HUDEP-2 (cell line): ENCODE data around the gene KLHL24.
"Not testable (repeated sequence)": the region's sequence is repeated elsewhere in the genome, so short reads cannot be mapped to it uniquely, and the experiment has no call there.

Experiments used
- DNase-seq, 76 experiments: peaks; one replicate each; lab custom pipeline; 2025; ENCODE audit not compliant: unreplicated experiment in 76 of 76; lab: John Stamatoyannopoulos, UW

KLHL24 gene, protein sequence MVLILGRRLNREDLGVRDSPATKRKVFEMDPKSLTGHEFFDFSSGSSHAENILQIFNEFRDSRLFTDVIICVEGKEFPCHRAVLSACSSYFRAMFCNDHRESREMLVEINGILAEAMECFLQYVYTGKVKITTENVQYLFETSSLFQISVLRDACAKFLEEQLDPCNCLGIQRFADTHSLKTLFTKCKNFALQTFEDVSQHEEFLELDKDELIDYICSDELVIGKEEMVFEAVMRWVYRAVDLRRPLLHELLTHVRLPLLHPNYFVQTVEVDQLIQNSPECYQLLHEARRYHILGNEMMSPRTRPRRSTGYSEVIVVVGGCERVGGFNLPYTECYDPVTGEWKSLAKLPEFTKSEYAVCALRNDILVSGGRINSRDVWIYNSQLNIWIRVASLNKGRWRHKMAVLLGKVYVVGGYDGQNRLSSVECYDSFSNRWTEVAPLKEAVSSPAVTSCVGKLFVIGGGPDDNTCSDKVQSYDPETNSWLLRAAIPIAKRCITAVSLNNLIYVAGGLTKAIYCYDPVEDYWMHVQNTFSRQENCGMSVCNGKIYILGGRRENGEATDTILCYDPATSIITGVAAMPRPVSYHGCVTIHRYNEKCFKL

DNA sequence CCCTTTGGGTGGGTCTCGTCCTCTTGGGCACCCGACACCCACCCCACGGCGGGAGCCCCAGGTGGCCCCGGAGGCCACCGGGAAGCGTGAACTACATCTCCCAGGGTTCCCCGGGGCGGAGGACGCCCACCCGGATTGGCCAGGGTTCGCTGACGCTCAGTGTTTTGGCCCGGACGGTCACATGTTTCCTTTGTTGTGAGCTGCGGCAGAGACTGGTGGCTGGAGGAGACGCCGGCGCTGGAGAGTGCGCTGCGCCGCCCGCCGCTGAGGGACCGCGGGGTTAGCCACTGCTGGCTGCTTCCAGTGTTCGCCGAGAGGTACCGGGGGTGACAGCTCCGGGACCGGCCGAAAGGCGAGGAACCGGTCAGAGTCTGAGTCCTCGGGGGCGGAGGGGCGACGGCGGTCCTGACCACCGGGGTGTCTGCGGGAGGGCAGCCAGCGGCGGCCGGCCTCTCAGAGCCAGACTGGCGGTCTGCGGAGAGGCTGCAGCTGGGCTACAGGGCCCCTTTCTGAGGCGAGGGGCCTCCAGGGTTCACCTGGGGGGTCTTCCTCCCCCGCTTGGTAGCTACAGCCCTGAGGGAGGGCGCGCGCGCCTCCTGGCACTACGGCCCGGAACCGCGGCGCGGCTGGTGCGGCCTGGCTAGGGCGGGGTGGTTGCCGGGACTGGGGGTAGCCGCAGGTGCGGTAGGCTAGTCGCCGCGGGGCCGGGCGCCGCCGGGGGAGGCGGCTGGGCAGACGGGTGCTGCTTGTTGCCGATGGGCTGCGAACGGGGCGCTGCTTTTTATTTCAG is at the start of gene KLHL24:
TSS of gene KLHL24 (plus strand) at position 193 of the 790 bp plus-strand sequence. CDS start 14,734 bp downstream, outside the sequence.
- peak; percentile 5 to 92 (median 81) for DNase-seq

DNA sequence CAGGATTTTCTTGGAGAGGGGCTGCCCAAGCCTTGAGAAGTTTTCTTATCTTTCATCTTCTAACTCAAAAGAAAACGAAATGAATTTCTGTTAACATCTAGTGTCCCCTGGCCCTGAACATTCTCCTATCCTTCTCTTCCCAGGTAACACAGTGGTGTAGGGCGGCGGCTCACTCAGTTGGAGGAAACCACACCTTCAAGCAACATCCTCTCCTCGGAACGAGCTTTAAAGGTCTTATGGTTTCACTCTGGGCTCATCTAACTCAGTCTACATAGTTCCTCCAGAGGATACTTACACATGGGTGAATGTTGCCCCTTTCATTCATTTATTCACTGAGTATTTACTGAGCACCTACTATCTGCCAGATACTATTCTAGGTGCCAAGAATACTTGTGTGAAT is 48.9 kb upstream of the KLHL24 start:
- no peak for DNase-seq

DNA sequence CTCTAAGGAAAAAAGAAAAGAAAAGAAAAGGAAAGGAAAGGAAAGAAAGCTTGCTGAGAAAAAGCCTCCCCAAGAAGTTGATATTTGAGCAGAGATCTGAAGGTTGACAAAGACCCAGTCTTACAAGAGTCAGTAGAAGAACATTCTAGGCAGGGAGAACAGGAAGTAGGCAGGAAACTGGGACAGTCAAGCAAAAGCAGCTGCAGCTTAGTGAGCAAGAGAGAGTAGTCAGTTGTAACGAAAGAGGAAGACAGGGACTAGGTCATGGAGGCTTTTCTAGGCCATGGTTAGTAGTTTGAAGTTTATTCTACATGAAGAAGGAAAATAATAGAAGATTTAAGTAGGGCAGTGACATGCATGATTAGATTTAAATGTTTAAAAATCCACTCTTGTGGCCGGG is 48.1 kb upstream of the KLHL24 start:
- no peak for DNase-seq

DNA sequence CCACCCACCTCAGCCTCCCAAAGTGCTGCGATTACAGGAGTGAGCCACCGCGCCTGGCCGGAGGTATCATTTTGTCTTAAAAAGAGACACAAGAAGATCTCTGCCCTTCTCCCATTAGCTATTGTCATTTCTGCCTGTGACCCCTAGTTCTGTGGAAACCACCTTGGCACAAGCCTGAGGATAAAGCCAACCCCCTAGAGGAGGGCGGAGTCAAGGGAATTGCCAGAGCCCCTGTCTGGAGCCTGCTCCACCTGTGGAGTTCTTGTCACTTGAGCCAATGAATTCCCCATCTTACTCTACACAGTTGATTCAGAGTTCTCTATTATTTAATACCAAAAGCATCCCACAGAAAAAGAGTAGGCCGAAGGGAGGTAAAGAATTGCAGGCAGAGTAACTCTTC is 45.0 kb upstream of the KLHL24 start:
- DNase-seq, result no peak

DNA sequence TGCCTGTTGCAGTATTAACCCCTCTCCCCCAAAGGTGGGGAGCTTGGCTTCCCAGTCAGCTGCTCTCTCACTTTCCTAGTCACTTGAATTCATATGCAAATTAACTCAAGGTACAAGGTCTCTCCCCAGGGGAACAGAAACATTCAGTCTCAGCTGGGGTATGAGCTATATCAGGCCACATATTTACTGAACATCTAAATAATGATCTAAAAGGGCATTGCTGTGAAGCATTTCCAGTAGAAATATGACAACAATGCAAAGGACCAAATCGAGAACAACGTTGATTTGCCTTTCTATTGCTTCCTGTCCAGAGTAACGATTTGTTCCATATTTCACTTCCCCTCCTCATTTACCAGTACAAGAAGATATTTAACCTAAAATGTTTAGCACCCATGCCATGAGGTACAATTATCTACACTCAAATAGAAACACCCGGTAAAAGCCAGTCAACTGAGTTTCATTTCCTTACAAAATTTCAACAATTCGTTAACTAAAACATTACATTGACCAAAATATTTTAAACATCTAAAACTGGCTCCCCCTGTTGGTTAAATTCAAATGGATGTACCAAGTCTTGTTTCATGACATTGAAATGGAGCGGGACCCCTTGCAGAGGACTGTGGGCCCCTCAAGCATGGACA is 43.4 kb upstream of the KLHL24 start:
- DNase-seq, result no peak

DNA sequence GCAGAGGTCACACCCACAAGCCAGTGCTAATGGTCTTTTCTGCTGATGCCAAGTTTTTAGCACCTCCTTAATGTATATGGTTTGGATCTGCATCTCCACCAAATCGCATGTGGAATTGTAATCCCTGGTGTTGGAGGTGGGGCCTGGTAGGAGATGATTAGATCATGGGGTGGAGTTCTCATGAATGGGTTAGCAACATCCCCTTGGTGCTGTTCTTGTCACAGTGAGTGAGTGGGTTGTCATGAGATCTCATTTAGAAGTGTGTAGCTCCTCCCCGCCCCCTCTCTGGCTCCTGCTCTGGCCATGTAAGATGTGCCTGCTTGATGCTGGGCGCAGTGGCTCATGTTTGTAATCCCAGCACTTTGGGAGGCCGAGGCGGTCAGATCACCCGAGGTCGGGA is 42.6 kb upstream of the KLHL24 start:
- DNase-seq, result no peak

DNA sequence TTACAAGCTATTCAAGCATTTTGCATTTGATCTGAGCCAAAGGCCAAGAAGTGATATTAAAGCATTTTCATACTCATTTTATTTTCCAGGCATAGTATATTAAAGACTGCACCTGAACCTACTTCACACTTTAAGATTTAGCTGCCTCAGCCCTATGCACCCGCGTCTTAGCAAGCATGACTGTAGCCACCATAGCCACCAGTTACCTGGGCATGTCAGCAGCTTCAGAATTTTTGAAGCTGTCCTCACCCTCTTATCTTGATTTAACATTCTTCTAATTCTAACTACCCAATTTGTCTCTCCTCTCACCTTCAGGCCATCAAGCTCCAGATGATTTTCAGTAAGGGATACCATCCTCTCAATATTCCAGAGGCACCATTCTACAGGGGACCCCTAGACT is 40.8 kb upstream of the KLHL24 start:
- no peak for DNase-seq

DNA sequence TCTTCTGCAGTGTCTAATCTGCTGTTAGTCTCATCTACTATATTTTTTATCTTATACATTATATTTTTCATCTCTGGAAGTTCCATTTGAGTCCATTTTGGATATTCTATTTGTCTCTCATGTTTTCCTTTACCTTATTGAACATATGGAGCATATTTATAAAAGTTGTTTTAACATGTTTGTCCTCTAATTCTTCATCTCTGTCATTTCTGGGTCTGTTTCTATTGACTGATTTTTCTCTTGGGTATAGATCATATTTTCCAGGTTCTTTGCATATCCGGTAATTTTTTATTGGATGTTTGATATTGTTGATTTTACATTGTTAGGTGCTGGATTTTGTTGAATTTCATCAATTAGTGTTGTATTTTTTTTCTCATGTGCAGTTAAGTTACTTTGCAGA is 37.5 kb upstream of the KLHL24 start:
- DNase-seq, result no peak

DNA sequence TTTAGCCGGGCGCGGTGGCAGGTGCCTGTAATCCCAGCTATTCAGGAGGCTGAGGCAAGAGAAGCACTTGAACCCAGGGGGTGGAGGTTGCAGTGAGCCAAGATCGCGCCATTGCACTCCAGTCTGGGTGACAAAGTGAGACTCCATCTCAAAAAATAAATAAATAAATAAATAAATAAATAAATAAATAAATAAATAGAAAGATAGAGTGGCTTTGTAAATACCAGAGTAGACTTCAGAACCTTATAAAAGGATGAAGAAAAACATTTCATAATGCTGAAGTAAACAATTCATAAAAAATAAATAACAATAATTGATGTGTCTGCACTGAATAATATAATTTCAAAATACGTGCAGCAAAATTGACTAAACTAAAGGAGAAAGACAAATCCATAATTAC is 24.1 kb upstream of the KLHL24 start:
- DNase-seq, result not testable (repeated sequence)

DNA sequence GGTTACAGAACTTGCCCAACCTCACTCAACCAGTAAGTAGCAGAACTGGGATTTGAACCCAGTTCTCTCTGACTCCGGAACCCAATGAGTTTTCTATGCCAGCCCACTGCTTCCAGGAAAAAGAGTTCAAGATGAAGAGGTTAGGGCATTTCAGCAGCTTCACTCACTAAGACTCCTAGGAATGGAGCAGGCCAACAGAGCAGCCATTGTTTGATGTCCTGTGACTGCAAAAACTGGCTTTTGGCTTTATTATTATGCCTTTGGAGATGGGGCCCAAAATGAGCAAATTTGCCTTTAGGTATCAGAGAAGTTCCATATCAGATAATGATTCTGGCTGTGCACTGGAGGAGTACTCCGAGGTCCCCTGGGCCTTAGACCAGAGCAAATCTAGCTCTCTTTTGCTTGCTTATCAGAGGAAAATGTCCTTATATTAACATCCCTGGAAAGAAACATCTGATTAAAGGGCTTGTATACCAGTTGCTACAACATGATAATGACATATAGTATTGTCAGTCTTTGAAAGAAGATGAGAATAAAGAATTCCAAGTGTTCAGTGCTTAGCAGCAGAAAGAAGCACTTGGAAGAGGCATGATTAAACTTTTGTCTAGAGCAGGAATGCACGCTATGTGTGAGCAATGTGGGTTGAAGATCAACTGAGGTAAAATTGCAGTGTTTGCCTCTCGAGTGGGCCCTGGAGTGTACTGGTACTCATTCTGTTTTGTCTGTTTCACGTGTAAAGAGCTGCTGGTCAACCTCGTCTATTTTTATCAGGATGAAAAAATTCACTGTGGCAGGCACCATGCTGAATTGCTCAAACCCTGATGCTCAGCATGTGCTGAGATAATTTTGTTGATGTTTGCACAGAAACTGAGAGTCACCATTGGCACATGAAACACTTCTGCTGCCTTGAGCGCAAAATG is 21.8 kb upstream of the KLHL24 start:
- DNase-seq, result peak in 1 of 76 experiments; percentile 2

DNA sequence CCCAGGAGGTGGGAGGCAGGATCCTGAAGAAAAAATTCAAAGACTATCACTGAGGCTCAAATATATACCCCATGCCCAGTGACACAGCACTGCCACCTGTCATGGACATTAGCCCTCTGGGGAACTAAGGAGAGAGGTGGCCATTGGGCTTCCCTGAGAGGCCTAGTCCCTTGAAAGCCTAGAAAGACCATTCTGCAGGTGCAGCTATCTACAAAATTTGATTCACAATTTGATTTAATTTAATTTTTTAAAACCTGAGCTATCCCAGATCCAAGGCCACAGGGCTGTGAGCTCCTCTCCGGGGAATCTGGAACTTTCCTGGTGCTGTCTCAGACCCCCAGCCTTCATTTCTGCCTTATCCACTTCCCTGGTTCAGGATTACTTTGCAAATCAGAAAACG is 16.9 kb upstream of the KLHL24 start:
- no peak for DNase-seq

DNA sequence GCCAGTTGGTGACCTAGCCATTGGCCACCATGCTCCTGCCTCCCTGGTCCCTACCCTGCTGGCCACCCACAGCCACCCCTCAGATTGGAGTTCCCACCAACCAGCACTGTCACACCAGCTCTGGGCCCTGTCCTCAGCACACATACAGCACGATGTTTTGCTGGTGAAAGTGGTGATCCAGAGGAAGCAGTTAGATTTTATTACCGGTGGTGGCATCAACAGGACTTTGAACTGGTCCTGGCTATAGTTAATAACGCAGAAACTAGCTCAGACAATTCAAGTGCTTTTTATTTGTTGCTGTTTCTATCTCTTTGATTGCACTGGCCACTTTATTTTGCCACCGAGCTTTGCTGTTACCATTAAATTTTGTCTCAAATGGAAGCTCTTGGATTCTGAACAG is 16.4 kb upstream of the KLHL24 start:
- no peak for DNase-seq

DNA sequence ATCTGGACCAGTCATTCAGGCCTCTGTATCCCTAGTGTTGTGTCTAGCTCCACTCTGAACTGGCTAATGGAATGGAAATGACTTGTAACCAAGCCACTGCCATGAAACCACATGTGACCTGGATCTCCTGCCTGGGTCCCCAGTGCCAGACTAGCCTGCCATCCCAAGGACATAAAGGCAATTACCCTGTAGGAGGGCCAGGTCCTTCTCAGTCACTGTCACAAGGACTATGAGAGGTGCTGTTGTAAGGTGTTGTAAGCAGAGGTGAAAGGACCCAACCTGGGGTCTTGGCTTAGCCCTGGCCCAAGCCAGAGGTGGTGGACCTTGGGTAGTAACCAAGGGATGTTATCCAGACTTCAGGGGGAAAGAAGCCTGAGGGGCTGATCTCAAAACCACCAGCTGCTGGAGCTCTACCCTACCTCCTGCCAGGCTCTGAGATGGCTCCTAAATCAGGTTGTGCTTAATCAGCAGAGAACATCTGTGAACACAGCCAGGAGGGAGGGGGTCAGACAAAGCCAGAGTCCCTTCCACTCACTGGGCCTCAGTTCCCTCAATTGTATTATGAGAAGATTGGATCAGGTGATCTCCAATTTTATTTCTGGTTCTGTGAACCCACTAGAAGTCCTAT is 15.7 kb upstream of the KLHL24 start:
- peak in 3 of 76 experiments; percentile 1 to 6 (median 2) for DNase-seq

DNA sequence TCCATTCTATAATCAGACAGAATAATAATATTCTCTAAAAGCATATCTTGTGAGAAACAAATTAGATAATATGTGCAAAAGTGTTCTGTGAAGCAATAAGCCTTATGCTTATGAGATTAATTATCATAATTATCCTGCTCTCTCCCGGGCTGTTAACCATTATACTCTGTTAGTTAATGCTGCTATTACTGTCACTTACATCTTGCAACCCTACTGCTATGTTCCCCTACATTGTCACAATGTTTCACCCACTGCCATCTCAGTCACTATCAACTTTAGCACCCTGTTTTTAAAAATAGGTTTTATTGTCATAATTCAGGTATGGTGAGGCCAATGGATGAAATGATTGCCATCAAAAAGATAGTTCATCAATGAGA is 15.2 kb upstream of the KLHL24 start:
- no peak for DNase-seq

DNA sequence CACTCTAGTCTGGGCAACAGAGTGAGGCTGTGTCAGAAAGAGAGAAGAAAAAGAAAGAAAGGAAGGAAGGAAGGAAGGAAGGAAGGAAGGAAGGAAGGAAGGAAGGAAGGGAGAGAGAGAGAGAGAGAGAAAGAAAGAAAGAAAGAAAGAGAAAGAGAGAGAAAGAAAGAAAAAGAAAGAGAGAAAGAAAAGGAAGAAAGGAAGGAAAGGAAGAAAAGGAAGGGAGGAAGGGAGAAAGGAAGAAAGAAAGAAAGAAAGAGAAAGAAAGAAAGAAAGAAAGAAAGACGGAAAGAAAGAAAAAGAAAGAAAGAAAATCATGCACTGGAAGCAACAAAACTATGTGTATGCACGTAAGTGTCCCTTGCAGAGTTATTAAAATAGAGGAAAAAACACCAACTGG is 12.9 kb upstream of the KLHL24 start:
- not testable (repeated sequence) for DNase-seq

DNA sequence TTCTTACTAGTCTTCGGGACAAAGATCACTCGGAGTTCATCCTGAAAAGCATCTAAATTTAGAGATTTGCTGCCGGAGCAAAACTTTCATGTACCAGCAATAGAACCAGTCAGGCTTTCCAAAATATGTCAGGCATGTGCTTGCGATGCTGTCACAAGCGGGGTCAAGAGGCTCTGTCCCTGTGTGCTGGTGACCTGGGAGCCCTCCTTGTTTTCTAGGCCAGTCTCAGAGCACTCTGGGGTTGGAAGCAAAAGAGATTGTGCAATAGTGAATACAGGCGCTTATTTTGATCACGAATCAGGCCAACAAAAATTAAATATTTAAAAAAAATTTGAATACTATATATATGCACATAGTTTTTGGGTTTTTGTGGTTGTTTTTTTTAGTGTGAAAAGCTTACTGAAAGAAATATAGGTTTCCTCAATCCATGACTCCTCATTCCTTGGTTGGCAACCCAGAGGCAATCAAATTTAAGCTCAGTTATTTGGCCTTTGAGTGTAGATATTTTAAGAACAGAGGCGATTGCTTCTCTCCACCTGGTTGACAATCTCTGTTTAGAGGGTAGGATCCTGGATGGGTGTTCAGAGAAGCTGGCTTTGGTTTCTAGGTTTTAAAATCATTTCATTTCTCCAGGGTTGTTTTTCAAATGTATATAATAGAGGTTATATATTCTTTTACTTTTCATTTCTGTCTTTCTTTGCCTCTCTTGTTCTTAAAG is 8.4 kb upstream of the KLHL24 start:
- DNase-seq, result no peak

DNA sequence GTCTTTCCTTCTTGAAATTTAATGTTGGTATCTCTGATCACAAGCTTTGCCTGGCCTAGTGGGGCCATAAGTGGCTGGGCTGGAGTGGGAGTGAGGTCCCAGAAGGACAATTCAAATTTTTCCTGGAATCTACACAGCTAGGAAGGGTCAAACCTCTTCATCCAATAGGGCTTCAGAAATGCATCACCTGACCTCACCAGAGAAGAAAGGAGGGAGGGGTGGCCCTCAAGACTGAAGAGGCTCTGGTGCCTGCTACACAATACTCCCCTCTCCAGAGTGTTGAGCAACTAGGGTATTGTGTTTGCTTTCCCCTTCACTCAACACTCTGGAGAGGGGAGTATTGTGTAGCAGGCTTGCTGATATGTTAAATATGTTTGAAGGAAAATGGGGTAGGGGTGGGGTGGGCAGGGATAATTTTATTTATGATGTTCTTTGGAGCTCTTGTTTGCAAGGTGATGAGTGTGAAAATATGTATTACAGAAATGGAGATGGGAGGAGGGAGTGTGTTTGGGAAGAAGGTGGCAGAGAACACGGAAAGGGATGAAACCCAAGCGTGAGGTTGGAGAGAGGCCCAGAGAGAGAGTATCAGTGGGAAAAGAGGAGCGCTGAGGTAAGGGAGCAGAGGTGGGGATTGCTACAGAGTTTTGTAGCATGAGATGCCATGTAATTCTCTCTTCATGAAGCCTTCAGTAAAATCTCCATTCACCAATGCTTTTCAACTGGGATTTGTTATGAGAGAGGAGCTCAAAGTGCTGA is 5.7 kb upstream of the KLHL24 start:
- DNase-seq, result no peak

DNA sequence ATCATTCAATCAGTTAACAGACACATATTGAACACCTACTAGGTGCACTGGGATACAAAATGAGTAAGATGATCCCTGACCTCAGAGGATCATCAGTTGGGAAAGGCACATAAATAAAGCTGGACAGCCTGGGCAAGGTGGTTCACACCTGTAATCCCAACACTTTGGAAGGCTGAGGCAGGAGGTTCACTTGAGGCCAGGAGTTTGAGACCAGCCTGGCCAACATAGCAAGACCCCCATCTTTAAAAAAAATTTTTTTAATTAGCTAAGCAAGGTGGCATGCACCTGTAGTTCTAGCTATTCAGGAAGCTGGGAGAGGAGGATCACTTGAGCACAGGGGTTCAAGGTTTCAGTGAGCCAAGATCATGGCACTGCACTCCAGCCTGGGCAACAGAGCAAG is 3.7 kb upstream of the KLHL24 start:
- no peak for DNase-seq
